Medulla oblongata (tissue), 1 donor: ENCODE measurements around the gene PCDH12.

Source experiments
- DNase-seq: peaks from one replicate; pipeline ENCODE4 v3.0.0-alpha.2; 2015; ENCODE audit errors: extremely low spot score

The PCDH12 gene

DNA sequence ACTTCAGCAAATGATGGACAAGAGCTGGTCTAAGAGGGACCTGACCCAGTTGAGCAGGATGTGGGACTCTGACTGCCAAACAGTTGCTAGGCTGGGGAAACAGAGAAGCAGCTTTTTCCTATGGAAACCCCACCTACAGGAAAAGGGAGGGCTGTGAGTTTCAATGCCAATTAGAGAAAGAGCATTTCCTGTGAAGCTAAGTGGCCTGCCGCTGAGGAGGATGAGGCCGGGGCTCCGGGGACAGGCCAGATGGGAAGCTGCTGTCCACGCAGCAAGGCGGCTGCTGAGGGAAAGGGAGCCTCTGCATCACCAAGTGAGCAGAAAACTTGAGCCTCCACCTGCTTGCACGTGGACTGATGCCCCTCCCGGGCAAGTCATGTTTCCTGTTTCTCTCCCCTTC, at the start of gene PCDH12:
Gene PCDH12 (minus strand): TSS at position 90 of the 400 bp plus-strand sequence. CDS start 351 bp downstream, outside the sequence.
- no peak for DNase-seq

DNA sequence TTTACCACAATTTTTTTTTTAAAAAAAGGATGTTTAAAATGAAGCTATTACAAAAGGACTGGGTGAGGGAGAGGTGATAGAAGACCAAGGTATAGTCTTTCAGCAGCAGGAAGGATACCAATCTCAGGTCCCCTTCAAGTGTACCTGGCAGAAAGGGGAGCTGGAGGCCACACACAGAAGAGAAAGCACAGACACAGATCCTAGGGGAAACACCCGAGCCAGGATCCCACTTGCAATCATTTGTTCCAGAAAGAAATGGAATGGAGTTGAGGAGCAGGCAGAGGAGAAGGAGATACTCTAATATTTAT, 49.2 kb upstream of the PCDH12 start:
- no peak for DNase-seq

DNA sequence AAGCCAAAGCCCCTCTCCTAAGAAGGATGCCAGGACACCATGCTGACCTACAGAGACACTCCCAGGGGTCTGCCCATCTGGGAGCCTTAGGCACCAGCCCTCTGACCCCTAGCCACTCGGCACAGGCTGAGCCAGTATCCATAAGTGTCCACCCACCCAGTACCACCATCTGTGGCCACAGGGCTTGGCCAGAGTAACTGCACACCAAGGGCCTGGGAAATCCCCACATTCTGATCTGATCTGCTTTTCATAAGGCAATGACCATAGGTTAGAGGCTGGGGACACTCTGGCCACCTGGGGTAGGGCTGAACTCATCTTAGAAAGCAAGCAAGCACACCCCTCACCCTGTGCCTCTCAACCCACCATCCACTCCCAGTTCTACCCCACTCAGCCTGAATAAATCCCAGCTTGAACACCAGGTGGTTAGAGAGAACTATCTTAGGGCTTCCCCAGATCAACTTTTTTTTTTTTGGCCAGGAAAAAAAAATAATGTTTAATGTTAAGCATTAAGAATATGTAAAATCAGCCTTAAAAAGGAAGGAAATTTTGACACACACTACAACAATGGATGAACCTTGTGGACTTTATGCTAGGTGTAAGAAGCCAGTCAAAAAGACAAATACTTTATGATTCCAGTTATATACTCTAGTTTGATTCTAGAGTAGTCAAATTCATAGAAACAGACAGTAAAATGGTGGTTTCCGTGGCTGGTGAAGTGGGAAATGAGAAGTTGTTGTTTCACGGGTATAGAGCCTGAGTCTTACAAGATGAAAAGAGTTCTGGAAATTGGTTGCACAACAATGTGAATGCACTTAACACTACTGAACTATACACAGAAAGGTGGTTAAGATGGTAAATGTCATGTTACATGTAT, 48.6 kb upstream of the PCDH12 start:
- no peak for DNase-seq

DNA sequence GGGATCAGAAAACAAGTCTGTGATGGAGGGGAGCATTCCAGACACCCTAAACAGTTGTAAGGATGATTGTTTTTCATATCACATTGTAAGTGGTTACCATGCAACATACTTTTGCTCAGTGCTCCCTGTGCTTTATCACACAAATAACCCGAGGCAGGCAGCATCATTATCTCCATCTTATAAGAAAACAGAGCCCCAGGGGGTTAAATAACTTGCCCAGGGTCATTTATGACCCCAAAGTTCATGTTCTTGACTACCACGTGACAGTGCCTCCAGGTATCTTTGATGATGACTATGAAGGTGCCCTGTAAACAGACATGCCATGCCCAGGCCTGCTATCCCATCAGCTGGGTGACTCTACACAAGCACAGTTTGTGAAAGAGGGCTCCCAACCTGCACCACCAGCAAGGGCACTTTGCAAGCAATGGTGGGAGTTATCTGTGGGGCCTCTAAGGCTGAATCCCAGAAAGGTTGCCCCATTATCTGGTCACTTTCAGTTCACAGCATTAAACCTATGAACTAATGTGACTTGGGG, 45.3 kb upstream of the PCDH12 start:
- no peak for DNase-seq

DNA sequence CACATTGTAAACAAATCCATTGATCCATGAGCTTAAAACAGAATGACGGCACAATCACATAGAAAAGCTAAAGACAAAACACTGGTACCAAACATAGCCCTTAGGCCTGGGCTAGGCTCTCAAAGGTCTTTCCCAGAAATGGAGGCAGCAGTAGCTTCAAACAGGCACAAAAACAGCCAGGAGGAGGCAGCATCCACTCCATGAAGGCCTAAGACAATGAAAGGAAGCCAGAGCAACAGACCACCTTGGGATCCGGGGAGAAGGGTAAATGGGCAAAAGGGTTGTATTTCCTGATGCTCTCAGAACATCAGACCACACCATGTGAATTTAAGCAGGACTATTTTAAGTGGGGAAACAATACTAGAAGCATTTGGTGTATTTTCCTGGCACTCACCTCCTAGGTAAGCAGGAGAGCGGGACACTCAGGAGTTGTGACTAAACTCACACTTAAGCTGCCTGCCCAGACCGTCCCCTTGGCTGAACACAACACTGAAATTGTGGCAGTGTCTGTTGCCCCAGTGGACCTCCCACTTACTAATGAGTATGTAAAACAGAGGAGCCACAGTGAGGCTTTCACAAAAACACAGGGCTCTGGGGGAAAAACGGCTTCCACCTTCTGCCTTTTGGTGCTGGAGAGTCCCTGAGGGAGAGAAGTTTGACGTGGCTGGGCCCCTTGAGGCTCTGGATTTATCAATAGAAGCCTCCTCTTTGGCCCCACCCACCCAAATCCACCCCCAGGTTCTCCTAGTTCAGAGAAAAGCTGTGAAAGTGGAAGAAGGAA, 42.9 kb upstream of the PCDH12 start:
- DNase-seq: no peak

DNA sequence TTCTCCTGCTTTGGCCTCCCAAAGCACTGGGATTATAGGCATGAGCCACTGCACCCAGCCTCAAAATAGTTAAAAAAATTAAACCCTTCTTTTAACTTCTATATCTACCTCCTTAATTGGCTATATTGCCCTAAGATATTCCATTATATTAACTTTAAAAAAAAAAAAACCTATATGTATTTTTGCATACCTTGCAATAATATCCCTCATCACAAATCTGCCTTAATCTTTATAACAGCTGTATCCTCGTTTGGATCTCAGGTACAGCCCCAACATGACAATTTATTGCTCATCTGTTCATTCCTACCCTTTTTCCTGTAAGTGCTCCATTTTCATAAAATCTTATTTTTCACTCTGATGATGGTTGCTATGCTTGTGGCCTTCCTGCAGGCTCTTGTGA, 42.2 kb upstream of the PCDH12 start:
- no peak for DNase-seq

DNA sequence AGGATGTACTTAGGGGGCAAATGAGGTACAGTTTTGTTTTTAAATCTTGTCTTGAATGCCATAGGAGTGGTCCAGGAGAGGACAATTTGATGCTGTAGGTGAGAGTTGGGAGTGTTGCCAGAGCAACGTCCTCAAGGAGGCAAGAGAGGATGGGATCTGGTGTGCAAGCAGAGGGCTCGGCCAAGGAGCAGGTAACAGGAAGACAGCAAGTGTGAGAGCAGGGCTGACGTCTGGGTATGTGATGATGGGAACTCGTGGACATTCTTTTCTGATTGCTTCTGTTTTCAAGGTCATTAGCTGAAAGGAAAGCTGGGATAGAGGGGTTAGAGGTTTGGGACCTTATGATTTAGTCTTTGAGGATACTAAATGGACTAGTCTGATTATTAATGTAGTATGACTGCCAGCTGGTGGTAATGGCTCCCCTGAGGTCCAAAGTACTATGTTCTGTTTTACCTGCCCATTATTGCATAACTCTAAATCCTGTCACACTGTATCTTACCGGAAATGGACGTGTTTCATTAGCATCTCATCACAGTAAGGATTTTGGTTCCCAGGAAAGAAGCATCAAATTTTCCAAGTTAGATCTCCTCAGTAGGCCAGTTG, 39.5 kb upstream of the PCDH12 start:
- DNase-seq: no peak

DNA sequence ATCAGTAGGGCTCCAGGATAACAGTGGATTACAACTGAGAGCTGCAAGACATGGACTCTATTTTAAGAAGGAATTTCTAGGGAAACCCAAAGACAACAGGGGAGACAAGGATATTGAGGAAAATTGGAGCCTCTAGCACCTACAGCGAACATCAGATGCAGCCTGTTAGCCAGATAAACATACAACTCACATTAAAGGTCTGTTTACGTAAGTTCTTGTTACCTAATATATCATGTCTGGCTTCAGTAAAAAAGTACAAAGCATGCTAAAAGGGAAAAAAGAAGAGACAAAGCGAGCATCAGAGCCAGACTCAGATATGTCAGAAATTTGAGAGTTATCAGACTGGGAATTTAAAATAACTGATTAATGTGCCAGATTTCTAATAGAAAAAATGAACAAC, 37.7 kb upstream of the PCDH12 start:
- DNase-seq: no peak

DNA sequence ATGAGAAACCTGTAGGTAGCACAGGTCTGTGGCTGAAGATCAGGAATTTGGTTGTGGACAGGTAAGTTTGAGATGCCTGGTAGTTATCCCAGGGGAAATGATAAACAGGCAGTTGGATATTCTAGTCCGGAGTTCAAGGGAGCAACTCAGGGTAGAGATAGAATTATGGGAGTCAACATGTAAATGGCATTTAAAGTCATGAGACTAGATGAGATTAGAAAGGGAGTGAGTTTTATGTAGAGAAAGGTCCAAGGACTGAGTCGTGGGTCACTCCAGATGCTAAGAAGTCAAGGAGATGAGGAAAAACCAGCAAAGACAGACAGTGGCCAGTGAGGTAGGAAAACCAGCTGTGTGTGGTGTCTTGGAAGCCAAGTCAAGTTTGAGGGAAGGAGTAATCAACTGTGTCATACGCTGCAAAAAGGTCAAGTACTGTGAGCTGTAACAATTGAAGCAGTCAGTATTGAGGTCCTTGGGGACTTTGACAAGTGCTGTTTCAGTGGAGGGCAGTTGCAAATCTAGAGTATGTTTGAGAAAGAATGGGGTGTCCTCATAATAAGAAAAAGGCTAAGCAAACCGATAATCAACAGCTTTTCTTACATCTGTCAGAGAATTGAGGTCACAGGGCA, 36.6 kb upstream of the PCDH12 start:
- no peak for DNase-seq

DNA sequence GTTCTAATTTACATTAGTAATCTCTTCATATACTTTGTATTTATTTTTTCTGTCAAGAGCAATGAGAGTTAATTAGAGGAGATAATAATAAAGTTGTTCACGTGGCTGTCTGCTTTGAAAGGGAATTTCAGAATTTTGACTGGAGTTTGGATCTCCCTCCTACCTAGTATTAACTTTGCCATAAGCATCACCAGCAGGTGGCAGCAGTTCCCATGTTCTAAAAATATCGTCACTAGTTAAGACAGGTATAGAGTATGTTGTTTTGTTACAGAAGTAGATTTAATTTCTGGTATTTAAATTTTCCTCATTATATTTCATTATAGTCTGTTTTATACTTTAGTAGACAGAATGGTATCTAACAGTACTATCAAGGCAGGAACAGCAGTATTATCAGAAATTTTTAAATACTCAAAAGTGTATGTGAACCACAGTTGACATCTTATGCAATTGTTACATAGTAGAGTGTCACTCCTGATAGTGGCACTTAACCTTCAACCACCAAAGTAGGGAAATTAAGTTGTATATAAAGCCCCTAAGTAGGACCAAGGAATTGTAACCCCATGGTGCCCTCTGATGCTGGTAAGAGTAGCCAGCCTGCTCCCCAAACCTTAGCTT, 34.5 kb upstream of the PCDH12 start:
- peak; percentile 86 for DNase-seq

DNA sequence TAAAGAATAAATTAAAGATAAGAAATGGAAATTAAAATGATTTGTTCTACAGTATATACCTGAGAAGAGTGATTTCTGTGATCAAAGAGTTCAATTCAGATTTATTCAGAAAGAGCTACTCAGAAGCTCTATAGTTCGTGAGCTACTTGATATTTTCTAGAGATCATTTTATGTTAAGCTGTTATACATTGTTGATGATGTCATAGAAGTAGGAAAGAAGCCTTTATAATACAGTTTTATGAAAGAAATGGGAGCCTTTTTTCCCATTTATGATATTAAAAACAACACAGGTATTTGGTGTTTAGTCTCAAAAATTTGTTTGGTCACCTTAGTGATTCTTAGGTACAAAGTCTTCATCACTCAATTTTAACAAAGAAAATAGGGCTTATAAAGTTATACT, 31.7 kb upstream of the PCDH12 start:
- no peak for DNase-seq

DNA sequence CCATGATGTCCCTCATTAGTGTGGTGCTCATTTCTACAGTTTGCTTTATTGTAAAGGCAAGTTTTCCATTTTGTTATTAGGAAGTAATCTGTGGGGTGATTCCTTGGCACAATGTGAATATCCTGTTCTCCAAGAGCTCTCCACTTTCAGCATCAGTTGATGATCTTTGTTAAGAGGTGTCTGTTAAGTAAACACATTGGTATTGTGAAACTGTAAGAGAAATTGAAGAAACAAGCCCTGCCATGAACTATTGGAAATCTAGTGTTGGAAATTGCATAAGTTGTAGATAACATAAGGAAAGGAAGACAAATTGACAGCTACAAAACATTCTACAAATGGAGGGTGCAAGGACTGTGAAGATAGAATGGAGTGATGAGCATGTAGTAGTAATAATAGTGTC, 28.1 kb upstream of the PCDH12 start:
- DNase-seq: no peak

DNA sequence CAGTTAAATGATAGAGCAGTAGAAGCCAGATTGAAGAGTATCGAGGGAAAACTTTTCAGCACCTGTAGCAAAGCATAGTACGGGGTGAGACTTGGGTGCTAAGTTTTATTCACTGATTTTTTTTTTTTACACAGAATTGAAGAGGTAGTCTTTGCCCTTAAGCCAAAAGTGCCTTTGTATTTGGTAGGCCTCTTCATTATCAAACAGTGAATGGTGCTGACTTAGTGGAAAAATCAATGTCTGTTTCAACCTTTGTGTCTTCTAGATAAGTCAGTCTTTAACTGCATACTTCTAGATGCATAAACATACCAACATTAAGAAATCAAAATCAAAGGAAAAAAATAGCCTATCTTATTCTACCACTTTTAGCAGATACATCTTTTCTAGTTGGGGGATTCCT, 24.6 kb upstream of the PCDH12 start:
- no peak for DNase-seq

DNA sequence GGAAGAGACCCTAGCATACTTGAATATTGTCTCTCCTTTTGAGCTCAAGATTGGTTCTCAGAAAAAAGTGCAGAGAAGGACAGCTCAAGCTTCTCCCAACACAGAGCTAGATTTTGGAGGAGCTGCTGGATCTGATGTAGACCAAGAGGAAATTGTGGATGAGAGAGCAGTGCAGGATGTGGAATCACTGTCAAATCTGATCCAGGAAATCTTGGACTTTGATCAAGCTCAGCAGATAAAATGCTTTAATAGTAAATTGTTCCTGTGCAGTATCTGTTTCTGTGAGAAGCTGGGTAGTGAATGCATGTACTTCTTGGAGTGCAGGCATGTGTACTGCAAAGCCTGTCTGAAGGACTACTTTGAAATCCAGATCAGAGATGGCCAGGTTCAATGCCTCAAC, 20.4 kb upstream of the PCDH12 start:
- no peak for DNase-seq

DNA sequence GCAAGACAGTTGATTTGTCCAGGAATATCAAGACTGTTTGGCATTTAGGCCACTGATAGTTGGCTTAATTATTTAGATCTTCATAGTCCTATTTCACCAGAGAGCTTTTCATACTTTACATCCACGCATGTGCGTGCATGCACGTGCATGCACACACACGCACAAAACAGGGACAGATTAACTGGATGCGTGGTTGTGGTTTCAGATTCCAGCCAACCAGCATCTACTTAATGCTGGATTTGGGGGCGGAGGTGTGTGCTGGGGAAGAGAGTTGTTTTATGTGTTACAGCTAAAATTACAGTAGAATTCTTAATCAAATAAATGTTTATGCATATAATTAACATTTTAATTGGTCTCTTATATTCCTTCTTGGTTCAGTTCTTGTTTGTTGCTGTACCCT, 18.2 kb upstream of the PCDH12 start:
- no peak for DNase-seq

DNA sequence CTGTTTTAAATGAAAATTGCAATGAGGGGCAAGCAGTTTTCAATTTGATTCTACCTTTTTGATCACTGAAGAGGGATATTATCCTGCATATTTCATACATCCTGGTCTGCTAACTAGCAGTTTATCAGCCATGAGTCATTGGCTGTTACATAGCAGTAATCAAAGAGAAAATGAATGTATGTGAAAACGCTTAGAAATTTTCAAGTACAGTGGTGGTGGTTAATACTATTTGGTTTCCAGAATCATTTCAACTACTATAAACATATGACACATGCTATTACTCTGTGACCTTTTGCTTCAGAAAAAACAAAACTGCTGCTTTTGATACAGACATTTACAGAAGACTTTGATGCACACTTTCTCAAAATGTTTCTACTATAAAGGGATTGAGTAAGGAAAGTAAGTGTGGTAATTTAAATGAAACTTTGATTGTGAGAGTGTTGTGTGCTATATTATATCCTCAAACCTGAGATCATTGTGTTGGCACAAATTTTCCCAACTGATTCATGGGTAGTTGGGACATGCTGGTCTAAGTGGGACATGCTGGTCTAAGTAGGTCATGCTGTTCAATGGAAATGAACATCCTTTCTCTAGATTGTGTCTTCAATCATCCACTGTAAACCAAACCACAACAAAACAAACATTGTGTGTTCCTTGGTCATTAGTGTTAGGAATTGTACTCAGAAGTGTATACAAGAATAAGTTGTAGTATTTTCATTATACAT, 16.0 kb upstream of the PCDH12 start:
- no peak for DNase-seq

DNA sequence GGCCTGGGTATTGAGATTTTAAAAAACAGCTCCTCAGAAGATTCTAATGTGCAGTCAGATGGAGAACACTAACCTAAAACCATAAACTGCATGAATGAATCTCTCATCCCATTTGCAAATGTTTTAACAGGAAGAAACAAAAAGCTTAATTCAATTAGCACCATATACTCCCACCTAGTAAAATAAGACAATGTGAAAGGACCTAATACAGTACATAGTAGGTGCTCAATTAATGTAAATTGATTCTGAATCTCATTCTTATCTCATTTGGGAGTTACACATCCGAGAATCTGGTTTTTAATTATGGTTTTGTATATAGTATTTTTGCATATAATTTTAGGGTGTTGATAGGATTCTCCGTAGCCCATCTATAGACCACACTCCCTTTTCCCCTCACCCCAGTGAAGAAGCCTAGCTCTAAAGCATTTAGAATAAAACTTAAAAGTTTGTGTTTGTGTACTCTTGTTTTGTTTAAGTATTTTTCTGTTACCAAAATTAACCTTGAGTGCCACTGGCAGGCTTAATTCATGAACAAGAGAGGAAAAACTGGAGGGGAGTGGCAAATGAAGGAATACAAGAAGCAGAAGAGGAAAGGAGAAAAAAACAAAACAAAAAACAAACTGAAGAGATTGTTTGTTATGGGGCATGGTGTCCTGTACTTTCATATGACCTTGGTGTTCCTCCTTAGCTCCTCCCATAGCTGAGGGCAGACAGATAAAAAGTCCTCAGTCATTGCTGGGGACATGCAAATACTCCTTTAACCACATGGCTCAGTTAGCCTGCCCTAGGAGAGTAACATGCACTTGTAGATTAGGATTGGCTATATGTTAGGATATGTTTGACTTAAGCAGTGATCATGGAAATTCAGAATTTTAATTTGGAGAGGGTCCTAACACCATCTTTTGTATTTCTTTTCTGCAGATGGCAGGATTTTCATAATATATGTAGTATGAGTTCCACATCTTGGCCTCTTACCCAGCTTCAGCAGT, 12.1 kb upstream of the PCDH12 start:
- DNase-seq: no peak

DNA sequence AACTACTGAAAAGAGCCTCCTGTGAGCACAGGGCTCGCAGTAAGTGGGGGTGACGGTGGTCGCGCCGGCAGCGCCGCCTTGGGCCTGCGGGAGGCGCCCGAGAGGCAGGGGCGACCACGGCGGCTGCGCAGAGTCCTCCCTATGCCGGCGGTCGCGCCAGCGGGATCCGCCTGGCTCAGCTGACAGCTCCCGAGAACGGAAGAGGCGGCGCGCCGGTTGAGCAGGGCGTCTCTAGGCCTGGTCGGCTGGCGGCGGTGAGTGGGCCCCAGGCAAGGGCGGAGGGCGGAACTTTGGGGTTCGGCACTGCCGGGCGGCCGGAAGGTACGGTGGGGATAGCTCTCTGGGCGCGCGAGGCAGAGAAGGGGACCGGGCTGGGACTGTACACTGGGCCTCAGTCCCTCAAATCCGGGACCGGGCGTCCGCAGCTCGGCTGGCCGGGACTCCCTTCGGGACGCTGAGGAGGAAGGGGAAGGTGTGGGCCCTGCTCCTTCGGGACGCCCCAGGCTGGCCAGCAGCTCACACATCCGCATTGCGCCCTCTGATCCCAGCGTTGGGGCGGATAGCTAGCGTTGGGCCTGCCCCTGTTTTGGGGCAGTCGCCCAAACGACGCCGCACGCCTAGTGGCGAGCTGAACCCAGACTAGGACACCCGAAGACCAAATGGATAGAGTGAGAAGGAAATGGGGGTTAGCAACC, 11.1 kb upstream of the PCDH12 start, which contains the start of gene RNF14:
Gene RNF14 (plus strand): TSS at position 192 of the 695 bp plus-strand sequence. CDS start 4,484 bp downstream, outside the sequence.
- peak; percentile 95 for DNase-seq

DNA sequence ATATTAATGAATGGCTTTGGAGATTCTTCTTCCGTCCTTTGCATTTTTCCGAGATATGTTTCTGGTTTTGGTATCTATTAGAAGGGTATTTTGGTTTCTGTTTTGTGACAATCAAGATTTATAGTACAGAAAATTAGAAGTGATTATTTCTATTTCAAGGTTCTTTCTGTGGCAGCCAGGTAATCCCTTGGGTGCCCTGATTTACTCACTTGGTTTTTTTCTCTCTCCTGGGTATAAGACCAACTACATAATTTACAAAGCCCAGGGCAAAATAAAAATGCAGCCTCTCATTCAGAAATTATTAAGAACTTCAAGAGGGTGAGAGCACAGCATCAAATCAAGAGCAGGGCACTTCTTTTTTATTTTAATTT, 8.9 kb upstream of the PCDH12 start:
- no peak for DNase-seq
